Endothelial cell of umbilical vein (primary cell): ENCODE results near the gene CTNNA2. TPM values are rescaled to one million over a fixed set of nuclear protein-coding genes. Genes with fewer than 3 reads are reported as not detected.

Experiments
- BruUV-seq: library from RNA; stranded (reverse); fragments of 400-500 nt; replicated peaks from 2 replicates; lab custom pipeline; 2021; lab: Mats Ljungman, UMichigan
- CTCF ChIA-PET: fragments of 300-600, 350-600 bp; sonication (Branson Sonifier 250); formaldehyde crosslinking; loops from one replicate; lab custom pipeline; 2021; ENCODE audit warnings: antibody characterized with exemption, inconsistent platforms; lab: Charles Lee
- POLR2A ChIA-PET: fragments of 300-600, 350-600 bp; sonication (Branson Sonifier 250); formaldehyde crosslinking; loops from one replicate; lab custom pipeline; 2021; ENCODE audit warnings: antibody characterized with exemption, inconsistent platforms; lab: Charles Lee
- DNase-seq: peaks from one replicate; pipeline ENCODE4 v3.0.0-alpha.2; 2011; ENCODE audit warnings: low read depth, low spot score
- FAIRE-seq: peaks from 2 replicates; lab custom pipeline; 2011; peaks lifted over from hg19 to GRCh38; lab: Jason Lieb, UNC
- H2AFZ ChIP-seq: 2 replicates; pipeline ENCODE4 v1.6.0; 2012; ENCODE audit warnings: low read depth, low read length, control low read depth, inconsistent platforms
- H3K27ac ChIP-seq: 2 replicates; pipeline ENCODE4 v1.5.1; 2011; ENCODE audit warnings: low read depth, mild to moderate bottlenecking, control low read depth, low read length, moderate library complexity; ENCODE audit not compliant: insufficient read depth
- H3K27me3 ChIP-seq, 2 experiments: 2 replicates each; pipeline versions ENCODE4 v1.6.0 to v1.6.1; 2011; ENCODE audit warnings: low read length in 2 of 2, mixed read lengths in 1 of 2; ENCODE audit not compliant: control insufficient read depth in 2 of 2, insufficient read depth in 2 of 2
- H3K36me3 ChIP-seq, 2 experiments: 2 replicates in 1 of 2; 3 replicates in 1 of 2; pipeline ENCODE4 v1.5.1; 2011; ENCODE audit warnings: low read length in 2 of 2, mild to moderate bottlenecking in 1 of 2, moderate library complexity in 1 of 2; ENCODE audit not compliant: control insufficient read depth in 2 of 2, insufficient read depth in 2 of 2; ENCODE audit errors: extremely low read depth in 1 of 2
- H3K4me1 ChIP-seq: 3 replicates; pipeline ENCODE4 v1.5.1; 2011; ENCODE audit warnings: mild to moderate bottlenecking, low read length; ENCODE audit not compliant: control insufficient read depth, insufficient read depth; ENCODE audit errors: extremely low read depth
- H3K4me2 ChIP-seq: 2 replicates; pipeline ENCODE4 v1.6.1; 2011; ENCODE audit warnings: low read length, control low read depth, mixed read lengths; ENCODE audit not compliant: insufficient read depth
- H3K4me3 ChIP-seq, 3 experiments: fragments of 200-600 bp in 1 of 3; sonication (generic), shearing (Covaris generic) in 1 of 3; replicated peaks in 1 of 3; 2 replicates each; pipeline ENCODE4 v1.5.1; 2011 to 2016; ENCODE audit warnings: control low read depth in 3 of 3, low read length in 3 of 3, mild to moderate bottlenecking in 2 of 3, inconsistent platforms in 1 of 3, low read depth in 1 of 3, moderate library complexity in 1 of 3; ENCODE audit not compliant: insufficient read depth in 1 of 3
- H3K79me2 ChIP-seq: 2 replicates; pipeline ENCODE4 v1.6.0; 2012; ENCODE audit warnings: low read length, inconsistent platforms; ENCODE audit not compliant: control insufficient read depth, insufficient read depth
- H3K9ac ChIP-seq: replicated peaks from 2 replicates; pipeline ENCODE3; 2011; ENCODE audit warnings: low read length, control low read depth; ENCODE audit not compliant: insufficient read depth; ENCODE audit errors: extremely low read depth
- H3K9me1 ChIP-seq: replicated peaks from 3 replicates; pipeline ENCODE4 v1.6.0; 2011; ENCODE audit warnings: mild to moderate bottlenecking, low read length; ENCODE audit not compliant: control insufficient read depth, insufficient read depth; ENCODE audit errors: extremely low read depth
- H3K9me3 ChIP-seq: replicated peaks from 2 replicates; pipeline ENCODE4 v1.5.1; 2012; ENCODE audit warnings: low read length, inconsistent platforms; ENCODE audit not compliant: control insufficient read depth, insufficient read depth
- H4K20me1 ChIP-seq: replicated peaks from 2 replicates; pipeline ENCODE3; 2011; ENCODE audit warnings: mild to moderate bottlenecking, low read length; ENCODE audit not compliant: control insufficient read depth, insufficient read depth; ENCODE audit errors: extremely low read depth
- CTCF ChIP-seq, 2 donors: IDR thresholded peaks; 1 replicate in 1 of 2; 2 replicates in 1 of 2; pipeline ENCODE4 v1.5.1; 2011; ENCODE audit warnings: low read length in 2 of 2, mild to moderate bottlenecking in 2 of 2, moderate library complexity in 2 of 2, control low read depth in 1 of 2, inconsistent platforms in 1 of 2, low read depth in 1 of 2; ENCODE audit not compliant: insufficient read depth in 1 of 2; ENCODE audit errors: extremely low read depth in 1 of 2
- FOS ChIP-seq: IDR thresholded peaks from 2 replicates; pipeline ENCODE4 v1.6.1; 2011; ENCODE audit warnings: mild to moderate bottlenecking, low read length, moderate library complexity, borderline replicate concordance; ENCODE audit not compliant: insufficient read depth
- GATA2 ChIP-seq: IDR thresholded peaks from 2 replicates; pipeline ENCODE4 v1.7.0; 2011; ENCODE audit warnings: low read depth, mild to moderate bottlenecking, moderate library complexity, mixed read lengths, low read length; ENCODE audit not compliant: insufficient read length, insufficient read depth
- JUN ChIP-seq: IDR thresholded peaks from 2 replicates; pipeline ENCODE4 v1.6.1; 2011; ENCODE audit warnings: borderline replicate concordance, low read depth; ENCODE audit not compliant: insufficient read length, insufficient read depth
- MAX ChIP-seq: IDR thresholded peaks from 2 replicates; pipeline ENCODE4 v1.6.1; 2011; ENCODE audit not compliant: insufficient read depth, insufficient read length
- MYC ChIP-seq: IDR thresholded peaks from one replicate; pipeline ENCODE4 v1.6.1; 2011; ENCODE audit warnings: mild to moderate bottlenecking, low read depth, low read length
- POLR2A ChIP-seq: IDR thresholded peaks from 2 replicates; pipeline ENCODE4 v1.6.1; 2012; ENCODE audit warnings: low read depth, mild to moderate bottlenecking, control low read depth, low read length
- POLR2AphosphoS5 ChIP-seq: IDR thresholded peaks from 2 replicates; pipeline ENCODE4 v1.6.1; 2012; ENCODE audit warnings: low read depth, mild to moderate bottlenecking, control low read depth, low read length, moderate library complexity; ENCODE audit not compliant: insufficient read depth
- dilution Hi-C: fragments of 300-500 bp; cut with MboI; formaldehyde crosslinking; loops from one replicate; pipeline ENCODE4 v1.15.0; 2019; ENCODE audit warnings: low sequenced_read_pairs; ENCODE audit not compliant: extremely low pct_ligation_motif_present
- intact Hi-C: fragments of 100-400 bp; cut with micrococcal nuclease; formaldehyde crosslinking; loops from one replicate; pipeline ENCODE4 v1.10.0; 2022
- polyA plus RNA-seq, 4 experiments: library from polyadenylated mRNA; depleted of rRNA in 3 of 4; stranded (reverse) in 3 of 4; unstranded in 1 of 4; fragments of >200 nt; gene quantifications; 2 replicates each; pipeline versions ENCODE4 v1.2.1 to v1.2.3, GENCODE V29; 2011 to 2012; ENCODE audit warnings: missing spikeins in 1 of 4
- total RNA-seq: library from RNA; stranded (reverse); gene quantifications from 2 replicates; pipeline ENCODE4 v1.2.3, GENCODE V29; 2021

Gene CTNNA2
- total and polyA plus RNA-seq, 2 donors (not counting 3 experiments of a cell fraction or from before 2014, with no cell fraction given): not detected

- no peak for FAIRE-seq
- no peaks in the 10 kb centered on the region for H3K36me3 ChIP-seq
- CTCF ChIA-PET: no interaction called here
Measured at GRCh38 chr2:80547344-80547743, 1034.5 kb downstream of the CTNNA2 start.

GRCh38 chr2:80548469-80548868 is 1035.6 kb downstream of the CTNNA2 start:
- BruUV-seq: no TSS peak
- Histone ChIP-seq H3K27me3 (no peaks in the 10 kb centered on the region), H3K9me3 (peaks cover 2% of the 10 kb centered on the region), H3K4me1 (no peaks in the 10 kb centered on the region), H3K27ac (no peak overlapping the region), H3K9me1 (no peaks in the 10 kb centered on the region), H3K79me2 (no peaks in the 10 kb centered on the region), H3K9ac (no peak overlapping the region), H3K4me2 (no peak overlapping the region), H3K36me3 (no peaks in the 10 kb centered on the region), H4K20me1 (no peaks in the 10 kb centered on the region), H3K4me3 (no peak overlapping the region), H2AFZ (no peak overlapping the region)
- TF ChIP-seq GATA2: no peak
- TF ChIP-seq MYC: no peak
- TF ChIP-seq POLR2A: no peak
- no peak for TF ChIP-seq MAX
- TF ChIP-seq JUN: no peak
- TF ChIP-seq POLR2AphosphoS5: no peak
- no peak for TF ChIP-seq CTCF (IDR thresholded peaks at IDR 0.05; ENCODE audit: extremely low read depth in 1 of 2, insufficient read depth in 1 of 2, low read depth in 1 of 2, low read length in 2 of 2)
- FAIRE-seq (no peak), DNase-seq (no peak)
- POLR2A ChIA-PET: no interaction called here
- dilution Hi-C loops (no loop called here), intact Hi-C loops (no loop called here)
- CTCF ChIA-PET: no interaction called here

More at GRCh38 chr2:80547344-80547743, 1034.5 kb downstream of the CTNNA2 start:
- Histone ChIP-seq H3K9ac (no peak overlapping the region), H3K79me2 (no peaks in the 10 kb centered on the region), H3K27me3 (no peaks in the 10 kb centered on the region), H3K9me3 (peaks cover 2% of the 10 kb centered on the region), H3K27ac (no peak overlapping the region), H3K9me1 (no peaks in the 10 kb centered on the region), H2AFZ (no peak overlapping the region), H3K4me2 (no peak overlapping the region), H4K20me1 (no peaks in the 10 kb centered on the region), H3K4me1 (no peaks in the 10 kb centered on the region), H3K4me3 (no peak overlapping the region)
- DNase-seq: no peak
- dilution Hi-C loops (no loop called here), intact Hi-C loops (no loop called here)
- TF ChIP-seq FOS (no peak), MYC (no peak), JUN (no peak)
- POLR2A ChIA-PET: no interaction called here
- no TSS peak for BruUV-seq
